H9 (cell line): ENCODE measurements around the gene ATP13A2. TPM values are rescaled to one million over a fixed set of nuclear protein-coding genes. Genes with fewer than 3 reads are reported as not detected.

Experiments used
- DNase-seq: peaks from one replicate; pipeline ENCODE4 v3.0.0-alpha.2; 2017
- H2AFZ ChIP-seq: one replicate; pipeline ENCODE4 v1.6.1; 2013; ENCODE audit warnings: mild to moderate bottlenecking, low read length, control low read depth, moderate library complexity
- H2AK5ac ChIP-seq: 2 replicates; pipeline ENCODE4 v1.6.1; 2013; ENCODE audit warnings: low read length, control low read depth, mixed read lengths; ENCODE audit not compliant: insufficient read length
- H2BK120ac ChIP-seq: one replicate; pipeline ENCODE4 v1.6.1; 2013; ENCODE audit warnings: low read depth, mild to moderate bottlenecking, low read length, control low read depth, inconsistent platforms; ENCODE audit not compliant: poor library complexity, severe bottlenecking
- H2BK12ac ChIP-seq: 2 replicates; pipeline ENCODE4 v1.6.1; 2013; ENCODE audit warnings: low read length, control low read depth, mixed read lengths, low read depth; ENCODE audit not compliant: insufficient read length
- H2BK15ac ChIP-seq: 2 replicates; pipeline ENCODE4 v1.6.1; 2013; ENCODE audit warnings: low read depth, low read length, control low read depth
- H2BK20ac ChIP-seq: one replicate; pipeline ENCODE4 v1.6.1; 2013; ENCODE audit warnings: low read depth, mild to moderate bottlenecking, low read length, control low read depth, inconsistent platforms; ENCODE audit not compliant: poor library complexity, severe bottlenecking
- H2BK5ac ChIP-seq: 2 replicates; pipeline ENCODE4 v1.6.1; 2013; ENCODE audit warnings: low read length, control low read depth, mixed read lengths; ENCODE audit not compliant: insufficient read length
- H3K14ac ChIP-seq: 2 replicates; pipeline ENCODE4 v1.6.1; 2013; ENCODE audit warnings: low read length, control low read depth; ENCODE audit not compliant: insufficient read depth
- H3K18ac ChIP-seq: 2 replicates; pipeline ENCODE4 v1.6.1; 2013; ENCODE audit warnings: low read depth, mild to moderate bottlenecking, mixed read lengths, low read length, control low read depth; ENCODE audit not compliant: insufficient read length
- H3K23ac ChIP-seq: 2 replicates; pipeline ENCODE4 v1.6.1; 2013; ENCODE audit warnings: low read length, control low read depth, mixed read lengths, low read depth; ENCODE audit not compliant: insufficient read length
- H3K23me2 ChIP-seq: 2 replicates; pipeline ENCODE4 v1.6.1; 2013; ENCODE audit warnings: low read depth, mild to moderate bottlenecking, mixed read lengths, low read length, control low read depth; ENCODE audit not compliant: insufficient read length, poor library complexity, severe bottlenecking
- H3K27ac ChIP-seq: 2 replicates; pipeline ENCODE4 v1.5.1; 2013; ENCODE audit warnings: low read length, control low read depth, mixed read lengths, low read depth; ENCODE audit not compliant: insufficient read length
- H3K27me3 ChIP-seq: 2 replicates; pipeline ENCODE4 v1.6.1; 2013; ENCODE audit warnings: low read length, control low read depth, inconsistent platforms; ENCODE audit not compliant: insufficient read depth
- H3K4ac ChIP-seq: 2 replicates; pipeline ENCODE4 v1.6.1; 2013; ENCODE audit warnings: low read depth, mild to moderate bottlenecking, control low read depth, inconsistent platforms, low read length, moderate library complexity
- H3K4me1 ChIP-seq: 2 replicates; pipeline ENCODE4 v1.6.1; 2013; ENCODE audit warnings: low read length, control low read depth, inconsistent platforms; ENCODE audit not compliant: insufficient read depth
- H3K4me2 ChIP-seq: 2 replicates; pipeline ENCODE4 v1.6.1; 2013; ENCODE audit warnings: low read length, control low read depth, mixed read lengths; ENCODE audit not compliant: insufficient read length, insufficient read depth
- H3K56ac ChIP-seq: 2 replicates; pipeline ENCODE4 v1.6.1; 2013; ENCODE audit warnings: low read depth, mild to moderate bottlenecking, mixed read lengths, low read length, control low read depth; ENCODE audit not compliant: insufficient read length
- H3K79me1 ChIP-seq: 2 replicates; pipeline ENCODE4 v1.6.1; 2013; ENCODE audit warnings: low read depth, mild to moderate bottlenecking, moderate library complexity, low read length, control low read depth, inconsistent platforms; ENCODE audit not compliant: insufficient read depth, poor library complexity, severe bottlenecking
- H3K79me2 ChIP-seq: 2 replicates; pipeline ENCODE4 v1.6.1; 2013; ENCODE audit warnings: low read length, control low read depth, inconsistent platforms; ENCODE audit not compliant: insufficient read depth
- H3K9ac ChIP-seq: 2 replicates; pipeline ENCODE4 v1.6.1; 2013; ENCODE audit warnings: low read length, control low read depth, mixed read lengths; ENCODE audit not compliant: insufficient read length; ENCODE audit errors: extremely low read depth
- H3K9me3 ChIP-seq: one replicate; pipeline ENCODE4 v1.6.1; 2013; ENCODE audit warnings: low read depth, low read length, inconsistent platforms; ENCODE audit not compliant: control insufficient read depth
- H3T11ph ChIP-seq: one replicate; pipeline ENCODE4 v1.6.1; 2013; ENCODE audit warnings: mild to moderate bottlenecking, low read length, control low read depth, inconsistent platforms
- H4K20me1 ChIP-seq: one replicate; pipeline ENCODE4 v1.6.1; 2013; ENCODE audit not compliant: control insufficient read depth, insufficient read length, insufficient read depth
- H4K5ac ChIP-seq: 2 replicates; pipeline ENCODE4 v1.6.1; 2013; ENCODE audit warnings: low read depth, mild to moderate bottlenecking, mixed read lengths, low read length, control low read depth; ENCODE audit not compliant: insufficient read length
- H4K8ac ChIP-seq: replicated peaks from 2 replicates; pipeline ENCODE4 v1.6.1; 2013; ENCODE audit warnings: low read length, control low read depth, mixed read lengths, low read depth; ENCODE audit not compliant: insufficient read length
- H4K91ac ChIP-seq: 2 replicates; pipeline ENCODE4 v1.6.1; 2013; ENCODE audit warnings: low read depth, mild to moderate bottlenecking, moderate library complexity, mixed read lengths, low read length, control low read depth; ENCODE audit not compliant: insufficient read length
- H3K27ac Mint-ChIP-seq, 3 experiments: 2 replicates in 2 of 3; 3 replicates in 1 of 3; pipeline ENCODE4 v1.8.0; 2020 to 2021; ENCODE audit warnings: mixed read lengths in 3 of 3, mild to moderate bottlenecking in 1 of 3, moderate library complexity in 1 of 3
- H3K27me3 Mint-ChIP-seq: 2 replicates; pipeline ENCODE4 v1.8.0; 2021; ENCODE audit warnings: low read depth, mild to moderate bottlenecking, moderate library complexity, mixed read lengths
- H3K36me3 Mint-ChIP-seq, 3 experiments: 2 replicates in 2 of 3; 3 replicates in 1 of 3; pipeline ENCODE4 v1.8.0; 2020 to 2021; ENCODE audit warnings: low read depth in 3 of 3, mixed read lengths in 3 of 3; ENCODE audit not compliant: insufficient read depth in 1 of 3
- H3K4me1 Mint-ChIP-seq, 2 experiments: 2 replicates each; pipeline ENCODE4 v1.8.0; 2020; ENCODE audit warnings: mixed read lengths in 2 of 2
- H3K4me3 Mint-ChIP-seq, 2 experiments: 2 replicates in 1 of 2; 3 replicates in 1 of 2; pipeline ENCODE4 v1.8.0; 2020 to 2021; ENCODE audit warnings: mild to moderate bottlenecking in 2 of 2, mixed read lengths in 2 of 2, moderate library complexity in 1 of 2
- H3K9me3 Mint-ChIP-seq, 2 experiments: 2 replicates in 1 of 2; 3 replicates in 1 of 2; pipeline ENCODE4 v1.8.0; 2020; ENCODE audit warnings: mild to moderate bottlenecking in 2 of 2, mixed read lengths in 2 of 2, moderate library complexity in 1 of 2
- WGBS: extraction: QIAGEN DNeasy Blood & Tissue Kit; methylation state at CpG from one replicate; pipeline ENCODE4 v1.1.7; 2013; ENCODE audit warnings: missing lambda C conversion rate, low lambda C conversion rate, mixed read lengths; ENCODE audit not compliant: insufficient read length; ENCODE audit errors: extremely low coverage; 5-methylcytosine and 5-hydroxymethylcytosine counted together
- total RNA-seq: library from RNA; stranded (reverse); gene quantifications from 2 replicates; pipeline ENCODE4 v1.2.1, GENCODE V29; 2021
- TF ChIP-seq, protein P1 (sequence below): fragments of 200-600 bp; sonication (generic); conservative IDR thresholded peaks from 3 replicates; pipeline ENCODE4 v1.8.0; 2021; ENCODE audit warnings: antibody characterized with exemption, mild to moderate bottlenecking

The ATP13A2 gene
- total RNA-seq, 1 experiment from 2014 or later = 53.6 TPM

DNA sequence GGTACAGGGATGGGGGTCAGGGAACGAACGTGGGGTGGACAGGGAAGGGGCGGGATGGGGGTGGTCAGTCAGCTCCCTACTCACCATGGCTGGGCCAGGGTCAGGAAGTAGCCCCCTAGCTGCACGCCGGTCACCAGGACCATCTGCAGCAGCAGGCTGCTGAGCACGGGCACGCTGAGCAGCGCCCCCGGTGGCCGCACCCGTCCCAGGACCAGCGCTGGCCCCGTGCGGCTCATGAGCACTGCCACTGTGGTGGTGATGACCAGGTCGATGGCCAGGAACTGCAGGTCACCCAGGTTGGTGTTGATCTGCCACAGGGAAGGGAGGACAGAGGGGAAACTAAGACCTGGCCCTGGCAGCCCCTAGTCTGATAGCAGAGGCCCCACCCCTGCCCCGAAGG lies 24.8 kb downstream of the ATP13A2 start:
- Histone ChIP-seq H2BK5ac (no peak overlapping the region), H3K9ac (no peak overlapping the region), H3T11ph (no peak overlapping the region), H3K4me1 (no peaks in the 10 kb centered on the region), H3K9me3 (no peaks in the 10 kb centered on the region), H4K5ac (no peak overlapping the region), H3K27me3 (no peaks in the 10 kb centered on the region), H3K79me1 (no peaks in the 10 kb centered on the region), H3K14ac (no peak overlapping the region), H3K4me2 (no peak overlapping the region), H2AFZ (no peak overlapping the region), H3K79me2 (no peaks in the 10 kb centered on the region), H3K23ac (no peak overlapping the region), H3K23me2 (no peaks in the 10 kb centered on the region), H4K20me1 (no peaks in the 10 kb centered on the region), H2BK15ac (no peak overlapping the region), H3K27ac (no peak overlapping the region), H2BK20ac (no peak overlapping the region), H3K56ac (no peak overlapping the region), H4K8ac (no peak overlapping the region), H2BK12ac (no peak overlapping the region), H3K4ac (no peak overlapping the region), H4K91ac (no peak overlapping the region), H2AK5ac (no peak overlapping the region), H2BK120ac (no peak overlapping the region), H3K18ac (no peak overlapping the region)
- peaks cover 3 to 22% (median 14%) of the 10 kb centered on the region in 3 experiments; a peak in 6 of 7 replicates for H3K36me3 Mint-ChIP-seq
- H3K4me3 Mint-ChIP-seq = no peak overlapping the region
- no peak overlapping the region; a peak in 1 of 7 replicates for H3K27ac Mint-ChIP-seq
- TF ChIP-seq, protein P1, sequence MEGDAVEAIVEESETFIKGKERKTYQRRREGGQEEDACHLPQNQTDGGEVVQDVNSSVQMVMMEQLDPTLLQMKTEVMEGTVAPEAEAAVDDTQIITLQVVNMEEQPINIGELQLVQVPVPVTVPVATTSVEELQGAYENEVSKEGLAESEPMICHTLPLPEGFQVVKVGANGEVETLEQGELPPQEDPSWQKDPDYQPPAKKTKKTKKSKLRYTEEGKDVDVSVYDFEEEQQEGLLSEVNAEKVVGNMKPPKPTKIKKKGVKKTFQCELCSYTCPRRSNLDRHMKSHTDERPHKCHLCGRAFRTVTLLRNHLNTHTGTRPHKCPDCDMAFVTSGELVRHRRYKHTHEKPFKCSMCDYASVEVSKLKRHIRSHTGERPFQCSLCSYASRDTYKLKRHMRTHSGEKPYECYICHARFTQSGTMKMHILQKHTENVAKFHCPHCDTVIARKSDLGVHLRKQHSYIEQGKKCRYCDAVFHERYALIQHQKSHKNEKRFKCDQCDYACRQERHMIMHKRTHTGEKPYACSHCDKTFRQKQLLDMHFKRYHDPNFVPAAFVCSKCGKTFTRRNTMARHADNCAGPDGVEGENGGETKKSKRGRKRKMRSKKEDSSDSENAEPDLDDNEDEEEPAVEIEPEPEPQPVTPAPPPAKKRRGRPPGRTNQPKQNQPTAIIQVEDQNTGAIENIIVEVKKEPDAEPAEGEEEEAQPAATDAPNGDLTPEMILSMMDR = peak; percentile 88
- DNase-seq = peak; percentile 88
- no peaks in the 10 kb centered on the region for H3K9me3 Mint-ChIP-seq
- peaks cover 12 to 19% of the 10 kb centered on the region in 2 experiments for H3K4me1 Mint-ChIP-seq
- no CpG with 5 or more reads among the region's 16 CpGs for WGBS
- no peaks in the 10 kb centered on the region for H3K27me3 Mint-ChIP-seq
